Stimulated activated CD4-positive, alpha-beta T cell treated with anti-CD3 and anti-CD28 coated beads, Interleukin-4, amount 100 ng/mL, for 48 hours (primary cell): ENCODE measurements around the gene FHIT.
"Not testable (repeated sequence)": the region's sequence is repeated elsewhere in the genome, so short reads cannot be mapped to it uniquely, and the experiment has no call there.

Experiments used
- DNase-seq, 2 donors: peaks; one replicate each; pipeline ENCODE4 v3.0.0-alpha.2; 2020; ENCODE audit warnings: low read depth in 2 of 2

The FHIT gene

GRCh38 chr3:61057464-61057863 lies 193.8 kb downstream of the FHIT start:
- no peak for DNase-seq

GRCh38 chr3:61055447-61055846 lies 195.8 kb downstream of the FHIT start:
- no peak for DNase-seq

DNA sequence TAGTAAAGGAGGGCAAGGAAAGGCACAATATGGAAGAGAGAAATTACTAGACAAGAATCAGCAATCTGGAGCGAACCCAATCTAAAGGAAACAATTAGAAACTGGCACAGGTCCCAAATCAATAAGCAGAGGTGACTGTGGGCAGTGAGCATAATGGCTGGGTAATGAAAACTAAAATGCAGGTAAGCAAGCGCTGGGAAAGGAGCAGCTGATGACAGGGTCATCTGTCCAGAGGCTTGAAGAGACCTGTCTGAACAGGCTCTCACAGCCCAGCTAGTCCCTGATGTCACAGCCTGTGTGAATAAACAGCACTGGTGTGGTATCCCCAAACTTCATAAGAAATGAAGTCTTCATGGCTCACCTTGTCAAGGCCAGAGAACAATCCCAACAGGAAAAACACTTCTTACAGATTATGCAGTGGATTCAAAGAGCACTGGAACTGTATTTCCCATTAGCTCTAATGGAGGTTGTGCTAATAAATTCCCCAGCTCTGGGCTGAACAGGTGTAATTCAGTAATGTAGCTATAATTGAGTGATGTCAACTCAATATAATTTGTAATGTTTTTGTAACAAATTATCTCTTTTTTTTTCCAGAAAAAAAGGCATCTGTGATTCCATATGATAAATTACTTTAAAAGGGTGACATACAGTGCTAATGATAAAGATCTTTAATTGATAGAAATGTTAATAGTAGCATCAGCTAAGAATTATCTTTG lies 197.3 kb downstream of the FHIT start:
- no peak for DNase-seq

GRCh38 chr3:61052851-61053250 lies 198.4 kb downstream of the FHIT start:
- no peak for DNase-seq

DNA sequence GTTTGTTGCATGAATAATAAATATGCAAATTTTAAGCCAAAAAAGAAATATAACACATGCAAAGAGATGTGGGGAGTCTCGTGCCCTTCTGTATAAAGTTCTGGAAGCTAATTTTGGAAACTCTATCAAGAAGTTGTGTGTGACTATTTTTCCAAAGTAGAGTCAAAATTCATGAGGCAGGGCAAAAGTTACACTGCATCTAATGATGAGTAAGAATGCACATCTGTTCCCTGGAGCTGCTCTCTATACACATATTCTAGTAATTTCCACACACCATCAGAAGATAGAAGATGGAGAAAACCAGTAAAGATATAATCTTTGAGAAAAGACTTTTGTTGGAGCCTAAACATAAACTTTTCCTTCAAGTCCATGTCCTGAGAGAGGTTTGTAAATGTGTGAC lies 199.6 kb downstream of the FHIT start:
- DNase-seq = no peak

GRCh38 chr3:61045169-61045568 lies 206.1 kb downstream of the FHIT start:
- DNase-seq = not testable (repeated sequence)

DNA sequence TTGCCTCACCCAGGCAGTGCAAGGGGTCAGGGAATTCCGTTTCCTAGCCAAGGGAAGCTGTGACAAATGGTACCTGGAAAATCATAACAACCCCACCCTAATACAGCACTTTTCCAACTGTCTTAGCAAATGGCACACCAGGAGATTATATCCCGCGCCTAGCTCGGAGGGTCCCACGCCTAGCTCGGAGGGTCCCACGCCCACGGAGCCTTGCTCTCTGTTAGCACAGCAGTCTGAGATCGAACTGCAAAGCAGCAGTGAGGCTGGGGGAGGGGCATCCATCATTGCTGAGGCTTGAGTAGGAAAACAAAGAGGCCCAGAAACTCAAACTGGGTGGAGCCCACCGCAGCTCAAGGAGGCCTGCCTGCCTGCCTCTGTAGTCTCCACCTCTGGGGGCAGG lies 208.1 kb downstream of the FHIT start:
- DNase-seq = no peak

DNA sequence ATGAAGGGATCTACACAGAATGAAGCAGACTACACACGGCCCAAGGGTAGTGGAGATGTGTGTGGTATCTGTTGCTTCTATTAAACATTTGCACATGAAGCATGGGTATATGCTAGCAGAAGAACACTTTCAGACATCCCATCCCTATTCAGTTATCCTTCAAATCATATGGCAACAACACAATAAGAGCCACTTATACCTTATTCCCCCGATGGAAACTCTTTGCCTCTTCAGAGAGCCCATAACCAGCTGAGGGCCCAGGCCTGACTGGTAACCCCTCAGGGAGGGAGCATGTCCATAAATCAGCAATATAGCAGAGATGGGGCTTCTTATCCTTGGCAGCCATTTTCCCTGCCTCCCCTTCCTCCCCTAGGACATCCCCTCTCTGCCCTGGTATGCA lies 210.6 kb downstream of the FHIT start:
- DNase-seq = no peak

DNA sequence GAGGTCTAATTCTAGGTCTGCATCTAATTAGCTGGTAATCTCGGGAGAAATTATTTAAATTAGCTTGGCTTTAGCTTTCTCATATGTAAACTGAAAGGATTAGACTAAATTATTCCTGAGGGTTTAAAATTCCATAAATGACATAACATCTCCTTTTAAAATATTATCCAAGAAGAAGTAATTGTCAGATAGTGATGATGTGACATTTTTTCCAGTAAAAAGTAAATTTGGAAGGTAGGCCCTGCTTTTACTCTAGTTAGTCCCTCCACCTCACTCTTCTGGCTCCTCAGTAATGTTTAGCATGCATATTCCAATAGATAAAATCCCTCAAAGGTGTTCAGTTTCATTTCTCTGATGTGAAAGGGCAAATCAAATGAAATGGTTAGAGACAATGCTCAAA lies 215.7 kb downstream of the FHIT start:
- no peak for DNase-seq

- DNase-seq = no peak
These were observed 218.3 kb downstream of the FHIT start for GRCh38 chr3:61032991-61033390.

- DNase-seq = no peak
These were observed 219.7 kb downstream of the FHIT start for GRCh38 chr3:61031503-61031902.

DNA sequence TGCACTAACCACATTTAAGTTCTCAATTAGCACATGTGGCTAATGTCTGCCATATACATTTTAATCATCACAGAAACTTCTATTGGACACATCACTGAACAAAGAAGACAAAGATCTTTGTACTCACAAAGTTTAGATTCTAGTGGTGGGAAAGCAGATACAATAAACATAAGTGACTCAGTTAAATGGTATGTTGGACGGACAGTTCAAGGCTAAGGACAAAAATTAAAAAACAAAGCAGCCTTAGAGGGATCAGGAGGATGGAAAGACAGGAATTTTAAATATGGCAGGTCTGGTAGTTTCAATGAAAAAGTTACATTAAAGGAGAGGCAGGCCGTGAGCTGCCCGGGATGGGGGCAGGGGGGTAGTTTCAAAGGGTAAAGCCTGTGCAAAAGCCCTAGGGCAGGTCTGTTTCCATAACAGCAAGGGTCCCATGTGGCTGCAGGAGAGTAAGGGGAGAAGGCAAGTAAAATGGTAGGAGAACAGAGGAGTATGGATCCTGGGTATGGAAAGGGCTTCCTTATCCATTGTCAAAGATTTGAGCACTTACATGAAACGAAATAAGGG lies 220.7 kb downstream of the FHIT start:
- DNase-seq = no peak

GRCh38 chr3:61029194-61029593 lies 222.1 kb downstream of the FHIT start:
- DNase-seq = no peak

DNA sequence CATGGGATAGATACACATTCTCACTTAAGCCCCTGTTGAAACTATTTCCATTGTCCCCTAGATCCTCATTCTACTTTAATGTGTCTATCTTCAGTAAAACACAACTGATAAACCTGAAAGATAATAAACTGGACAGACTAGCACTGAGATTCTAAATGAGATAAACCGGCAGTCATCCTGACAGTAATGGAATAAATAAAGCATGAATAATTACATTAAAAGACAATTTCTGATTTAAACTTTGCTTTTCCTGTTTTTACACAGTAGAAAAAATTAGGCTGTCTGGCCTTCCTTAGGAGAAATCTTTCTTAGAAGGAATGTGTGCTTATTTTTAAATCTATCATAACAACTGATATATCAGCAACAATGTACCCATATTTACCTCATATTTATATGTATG lies 232.4 kb downstream of the FHIT start:
- no peak for DNase-seq

- not testable (repeated sequence) for DNase-seq
These were observed 234.2 kb downstream of the FHIT start for GRCh38 chr3:61017028-61017427.

- no peak for DNase-seq
These were observed 235.4 kb downstream of the FHIT start for GRCh38 chr3:61015859-61016258.

DNA sequence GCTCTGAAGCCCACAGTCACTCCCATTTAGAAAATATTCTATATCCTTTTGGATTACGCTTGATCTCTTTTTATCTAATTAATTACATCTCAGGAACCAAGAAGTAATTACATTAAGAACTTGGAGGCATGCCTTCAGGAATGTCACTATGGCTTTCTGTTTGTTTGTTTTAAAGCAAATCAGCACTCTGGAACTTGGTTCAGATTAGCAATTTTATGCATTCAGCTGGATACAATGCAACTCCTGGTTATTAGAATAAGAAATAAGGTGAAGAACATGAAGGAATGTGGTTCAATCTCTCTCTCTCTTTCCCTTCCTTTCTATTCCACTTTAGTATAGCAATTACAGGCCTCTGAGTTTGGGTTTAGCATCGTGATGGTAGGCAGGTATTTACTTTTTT lies 235.8 kb downstream of the FHIT start:
- no peak for DNase-seq

GRCh38 chr3:61008998-61009380 lies 242.3 kb downstream of the FHIT start:
- no peak for DNase-seq

GRCh38 chr3:61008153-61008997 lies 242.9 kb downstream of the FHIT start:
- no peak for DNase-seq

GRCh38 chr3:61005591-61005990 lies 245.7 kb downstream of the FHIT start:
- DNase-seq = no peak

DNA sequence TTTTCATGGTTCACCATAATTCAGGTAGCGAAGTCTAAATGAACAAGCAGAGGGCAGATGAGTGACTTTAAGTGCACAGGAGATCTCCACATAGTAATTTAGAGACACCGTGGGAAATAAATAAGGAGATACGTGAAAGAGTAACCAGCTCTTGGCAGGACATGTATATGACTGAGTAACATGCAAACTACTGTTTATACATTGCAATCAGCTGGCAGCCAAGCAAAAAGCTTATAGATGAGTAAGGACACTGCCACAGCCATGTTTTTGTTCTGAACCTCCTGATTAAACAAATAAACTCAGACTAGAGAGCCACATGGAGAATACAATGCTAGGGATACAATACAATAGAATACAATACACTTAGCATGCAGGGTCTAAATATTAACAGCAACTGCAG lies 252.4 kb downstream of the FHIT start:
- no peak for DNase-seq

DNA sequence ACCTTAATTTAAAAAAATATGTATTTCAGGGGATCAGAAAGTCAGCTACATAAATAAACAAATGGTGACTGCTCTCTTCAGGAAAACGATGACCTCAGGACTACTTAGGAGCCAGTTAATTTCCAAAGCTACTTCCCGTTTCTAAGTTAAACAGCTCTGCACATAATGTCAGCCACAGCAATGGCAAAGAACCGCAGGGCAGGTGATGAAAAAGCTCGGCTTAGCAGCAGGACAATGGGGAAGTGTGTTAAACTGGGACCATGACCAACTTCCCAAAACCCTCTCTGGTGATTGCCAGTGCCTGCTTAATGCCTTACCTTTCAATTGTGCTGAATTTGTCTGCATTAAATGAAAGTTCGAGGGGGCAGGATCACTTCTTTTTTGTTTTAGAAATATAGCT lies 258.9 kb downstream of the FHIT start:
- no peak for DNase-seq

DNA sequence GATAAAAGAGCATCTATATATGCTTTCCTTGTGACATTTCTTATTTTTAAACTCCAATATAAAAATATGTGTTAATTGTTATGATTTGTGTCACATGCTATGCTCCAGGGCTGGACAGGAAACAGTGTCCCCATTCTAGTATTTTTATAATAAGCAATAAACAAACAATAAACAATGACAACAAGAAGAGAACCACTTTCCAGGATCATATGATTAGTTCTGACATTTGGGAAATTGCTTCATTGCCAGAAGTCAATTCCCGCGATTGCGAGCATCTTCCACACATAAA lies 260.9 kb downstream of the FHIT start:
- no peak for DNase-seq
